Suppressor macrophage treated with lipopolysaccharide for 4 hours (primary cell): ENCODE measurements around the gene HOXA9.

Experiments
- DNase-seq: peaks from one replicate; pipeline ENCODE4 v3.0.0-alpha.2; 2020

Gene HOXA9

GRCh38 chr7:27175626-27176523 is 10.5 kb upstream of the HOXA9 start:
- DNase-seq = no peak

DNA sequence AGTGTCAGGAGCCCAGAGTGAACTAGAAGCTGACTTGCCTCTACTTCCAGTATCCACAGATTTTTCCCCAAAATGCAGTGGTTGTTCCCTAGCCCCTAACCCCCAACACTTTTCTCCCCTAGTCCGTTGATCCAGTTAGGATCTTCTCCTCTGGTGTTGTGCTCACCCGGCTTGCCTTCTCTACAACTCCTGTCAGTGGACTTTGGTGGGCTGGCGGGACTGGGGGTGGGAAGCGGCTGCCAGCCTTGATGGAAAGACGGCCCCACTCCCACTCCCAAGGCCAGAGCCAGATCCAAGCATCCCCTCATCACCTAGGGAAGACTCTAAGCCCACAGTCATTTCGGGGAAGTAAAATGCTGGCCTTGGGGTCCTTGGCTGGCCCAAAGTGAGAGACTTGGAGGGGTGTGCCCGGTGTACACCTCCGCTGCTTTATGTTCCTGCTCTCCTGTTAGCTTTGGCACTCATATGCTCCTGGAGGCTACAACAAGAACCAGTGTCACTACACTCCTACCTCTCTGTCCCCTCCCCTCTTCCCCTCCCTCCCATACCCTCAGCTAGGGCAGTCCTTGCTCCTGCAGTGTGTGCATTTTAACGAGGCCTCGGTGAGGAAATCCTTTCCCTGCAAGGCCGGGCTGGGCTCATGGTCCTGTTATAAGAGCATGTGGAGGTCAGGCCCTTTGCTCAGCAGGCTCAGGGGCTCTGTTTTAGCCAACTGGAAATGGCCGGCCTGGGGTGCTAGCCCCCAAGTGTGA is 9.7 kb upstream of the HOXA9 start:
- no peak for DNase-seq

- no peak for DNase-seq
Measured at GRCh38 chr7:27173956-27174873, 8.9 kb upstream of the HOXA9 start, which contains the start of gene HOXA10. Gene HOXA10, minus strand, starts transcription at chr7:27174320. Its CDS starts 14 bp downstream, at chr7:27174306.

- peak; percentile 66 for DNase-seq
Measured at GRCh38 chr7:27173511-27173955, 8.2 kb upstream of the HOXA9 start.

- no peak for DNase-seq
Measured at GRCh38 chr7:27172823-27173510, 7.6 kb upstream of the HOXA9 start.

DNA sequence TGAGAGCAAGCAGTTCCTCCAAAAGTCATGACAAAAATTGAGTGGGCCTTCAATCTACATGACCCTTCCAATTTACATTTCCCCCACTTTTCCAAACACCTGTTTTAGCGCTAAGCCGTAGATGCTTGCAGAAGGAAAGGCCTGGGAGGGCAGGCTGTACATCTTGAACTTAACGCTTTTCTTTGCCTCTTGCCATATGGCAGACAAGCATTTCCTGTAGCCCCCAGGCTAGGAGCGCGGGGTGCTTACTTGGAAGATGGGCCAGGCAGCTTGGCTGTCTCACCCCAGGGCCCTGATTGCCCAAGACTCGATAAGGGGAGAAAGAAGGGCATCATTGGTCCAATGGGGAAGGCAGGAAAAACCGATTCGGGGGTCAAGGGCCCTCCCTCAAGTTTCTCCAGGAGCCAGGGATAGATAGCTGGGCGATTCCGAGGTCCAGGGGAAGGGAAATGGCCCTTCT is 7.0 kb upstream of the HOXA9 start:
- no peak for DNase-seq

GRCh38 chr7:27171637-27172314 is 6.4 kb upstream of the HOXA9 start:
- no peak for DNase-seq

GRCh38 chr7:27171325-27171636 is 5.9 kb upstream of the HOXA9 start:
- no peak for DNase-seq

- DNase-seq = no peak
Measured at GRCh38 chr7:27170426-27171324, 5.3 kb upstream of the HOXA9 start.

- DNase-seq = no peak
Measured at GRCh38 chr7:27169658-27170425, 4.5 kb upstream of the HOXA9 start.

GRCh38 chr7:27168265-27168947 is 3.1 kb upstream of the HOXA9 start:
- DNase-seq = no peak

- no peak for DNase-seq
Measured at GRCh38 chr7:27167916-27168264, 2.6 kb upstream of the HOXA9 start.

DNA sequence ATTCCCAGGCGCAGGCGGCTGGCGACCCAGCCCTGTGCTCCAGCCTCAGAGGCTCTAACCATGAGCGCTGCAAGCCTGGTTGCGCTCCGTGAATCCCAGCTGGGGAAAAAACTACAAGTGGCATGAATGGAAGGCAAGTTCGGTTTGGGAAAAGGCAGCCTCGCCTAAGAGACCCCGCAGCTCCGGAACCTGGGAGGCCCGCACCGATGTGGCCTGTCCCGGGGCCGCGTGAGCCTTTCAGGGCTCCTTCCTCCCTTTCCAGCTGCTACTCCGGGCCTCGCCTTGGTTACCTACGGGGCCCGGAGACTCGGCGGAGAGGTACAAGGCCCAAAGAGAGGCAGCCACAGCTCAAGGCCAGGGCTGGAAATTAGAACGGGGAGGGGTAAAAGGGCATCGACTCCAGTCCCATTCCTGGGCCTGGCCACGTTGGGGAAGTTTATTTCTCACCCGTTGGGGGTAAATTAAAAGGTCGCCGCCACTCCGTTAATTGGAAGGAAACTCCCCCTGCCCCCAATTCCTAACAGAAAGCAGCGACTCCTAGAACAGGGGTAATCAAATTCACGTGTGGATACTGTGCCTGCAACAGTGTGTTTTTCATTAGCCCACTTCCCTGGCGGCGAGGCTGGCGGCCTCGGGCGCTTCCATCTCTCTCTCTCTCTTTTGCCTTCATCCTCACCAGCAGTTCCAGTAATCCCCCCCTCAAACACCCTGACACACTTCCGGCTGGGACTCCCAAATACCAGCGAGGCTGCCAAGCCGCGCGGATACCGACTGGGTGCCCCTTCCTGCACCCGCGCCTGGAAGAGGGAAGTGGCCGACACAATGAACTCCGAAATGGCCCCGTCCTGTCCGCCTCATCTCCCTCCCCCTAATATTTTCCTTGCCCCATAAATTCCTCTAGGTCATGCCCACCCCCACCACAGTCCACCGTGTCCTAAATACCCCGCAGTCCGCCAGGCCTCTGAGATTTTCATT is 1.5 kb upstream of the HOXA9 start:
- DNase-seq = no peak

DNA sequence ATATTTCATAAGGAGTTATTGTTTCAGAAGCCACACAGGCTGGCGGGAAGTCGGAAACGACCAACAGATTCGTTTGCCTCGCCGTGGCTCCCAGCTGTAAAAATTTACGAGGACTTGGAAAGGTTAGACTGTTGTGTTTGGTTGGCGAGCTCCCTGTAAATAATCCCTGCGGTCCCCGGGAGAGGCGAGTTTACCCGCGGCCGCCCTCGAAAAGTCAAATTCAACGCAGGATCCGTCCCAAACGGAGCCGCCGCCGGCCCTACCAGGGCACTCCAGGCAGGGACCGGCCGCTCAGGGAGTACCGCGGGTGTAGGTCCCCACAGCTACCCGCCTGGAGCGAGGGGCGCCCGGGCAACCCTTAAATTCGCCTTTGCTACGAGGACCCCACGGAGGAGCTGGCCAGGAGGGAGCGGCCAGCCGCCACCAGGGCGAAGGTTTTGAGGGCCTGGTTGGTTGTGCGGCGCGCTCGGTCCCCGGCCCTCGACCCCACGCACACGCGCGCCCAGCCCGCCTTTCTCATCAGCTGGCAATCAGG is 726 bp upstream of the HOXA9 start:
- DNase-seq = no peak

DNA sequence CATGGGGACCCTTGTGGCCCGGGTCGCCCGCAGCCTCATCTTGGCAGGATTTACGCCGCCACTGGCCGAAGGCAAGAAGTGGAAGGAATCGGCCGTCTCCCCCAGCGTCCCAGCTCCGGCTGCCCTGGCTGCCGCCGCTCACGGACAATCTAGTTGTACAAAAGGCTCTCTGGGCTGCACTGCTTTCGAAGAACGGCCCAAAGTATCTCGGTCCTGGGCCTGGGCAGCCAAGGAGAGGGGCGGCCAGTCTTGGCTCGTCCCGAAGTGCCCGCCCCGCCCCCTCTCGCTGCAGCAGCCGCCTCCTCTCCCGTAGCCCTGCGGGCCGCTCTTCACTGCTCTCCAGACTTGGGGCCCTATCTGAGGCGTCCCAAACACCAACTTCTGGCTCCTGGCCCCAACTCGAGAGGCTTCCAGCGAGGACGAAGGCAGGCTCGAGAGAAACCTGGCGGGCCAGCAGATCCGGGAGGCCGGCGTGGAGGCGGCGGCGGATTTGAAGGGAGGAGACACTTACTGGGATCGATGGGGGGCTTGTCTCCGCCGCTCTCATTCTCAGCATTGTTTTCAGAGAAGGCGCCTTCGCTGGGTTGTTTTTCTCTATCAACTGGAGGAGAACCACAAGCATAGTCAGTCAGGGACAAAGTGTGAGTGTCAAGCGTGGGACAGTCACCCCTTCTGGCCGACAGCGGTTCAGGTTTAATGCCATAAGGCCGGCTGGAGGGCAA is 809 bp downstream of the HOXA9 start:
- no peak for DNase-seq

DNA sequence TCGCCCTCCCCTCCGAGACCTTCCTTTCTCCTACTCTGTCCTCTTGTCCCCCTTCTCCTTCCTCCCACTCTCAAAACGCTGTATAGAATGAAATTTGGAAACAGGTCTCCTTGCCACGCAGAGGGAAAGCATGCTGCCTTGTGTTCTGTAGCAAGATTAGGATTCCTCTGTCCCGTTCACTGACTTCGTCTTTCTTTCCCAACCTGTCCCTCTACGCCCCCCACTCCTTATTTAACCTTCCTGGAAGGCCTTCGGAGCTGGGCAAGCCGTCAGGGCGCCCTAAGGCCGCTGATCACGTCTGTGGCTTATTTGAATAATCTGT is 1.3 kb downstream of the HOXA9 start:
- no peak for DNase-seq
